GM12891 (cell line): ENCODE results near the gene VSIG10L.

Experiments
- PAX5 ChIP-seq: IDR thresholded peaks from 2 replicates; pipeline ENCODE4 v1.6.1; 2011; ENCODE audit warnings: low read length, moderate library complexity, mild to moderate bottlenecking; ENCODE audit not compliant: insufficient read depth, severe bottlenecking
- POLR2A ChIP-seq: IDR thresholded peaks from 2 replicates; pipeline ENCODE4 v1.6.1; 2011; ENCODE audit warnings: low read depth, low read length, control low read depth
- POLR2AphosphoS5 ChIP-seq: IDR thresholded peaks from 2 replicates; pipeline ENCODE4 v1.6.1; 2011; ENCODE audit warnings: low read depth, low read length, control low read depth
- SPI1 ChIP-seq: IDR thresholded peaks from 2 replicates; pipeline ENCODE4 v1.6.1; 2011; ENCODE audit warnings: low read depth, low read length, control low read depth
- TAF1 ChIP-seq: IDR thresholded peaks from 2 replicates; pipeline ENCODE4 v1.6.1; 2011; ENCODE audit warnings: low read depth, low read length, control low read depth

- TF ChIP-seq POLR2A (no peak), SPI1 (no peak), POLR2AphosphoS5 (no peak), TAF1 (no peak), PAX5 (no peak)
Observed at GRCh38 chr19:51297406-51297805, 44.5 kb downstream of the VSIG10L start.
